ENCODE measurements around the gene TMCO5A.
A peak's percentile ranks its signal among the peaks of the same experiment; 100 is the strongest.
"Not testable (repeated sequence)": the region's sequence is repeated elsewhere in the genome, so short reads cannot be mapped to it uniquely, and the experiment has no call there.

The TMCO5A gene

GRCh38 chr15:37934340-37934739 is at the start of gene TMCO5A:
Gene TMCO5A, plus strand, starts transcription at chr15:37934640. Its CDS starts 1,684 bp downstream, at chr15:37936324.
- DNase-seq (ENCODE audit: low spot score): no peak

DNA sequence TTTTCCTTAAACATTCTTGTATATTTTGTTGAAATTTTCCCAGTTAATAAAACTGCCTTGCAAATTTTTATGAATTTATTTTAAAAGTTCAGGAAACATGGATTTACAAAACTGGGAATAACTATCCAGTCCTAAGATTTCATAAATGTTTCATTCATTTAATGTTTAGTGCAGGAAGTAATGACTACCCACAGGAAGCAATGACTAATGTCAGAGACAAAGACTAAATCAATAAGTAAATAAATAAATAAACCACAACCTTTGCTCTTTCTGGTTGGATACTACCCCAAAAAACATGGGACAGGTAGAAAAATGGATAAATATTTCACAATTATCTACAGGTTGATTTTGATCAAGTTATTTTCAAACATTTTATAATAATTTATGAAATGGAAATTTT is 48.8 kb upstream of the TMCO5A start:
- peak; percentile 67 for DNase-seq (ENCODE audit: low spot score)

GRCh38 chr15:37888356-37888755 is 46.1 kb upstream of the TMCO5A start:
- DNase-seq (ENCODE audit: low spot score): no peak

- peak; percentile 75 for DNase-seq (ENCODE audit: low spot score)
Observed at GRCh38 chr15:37891766-37892368, 42.6 kb upstream of the TMCO5A start.

DNA sequence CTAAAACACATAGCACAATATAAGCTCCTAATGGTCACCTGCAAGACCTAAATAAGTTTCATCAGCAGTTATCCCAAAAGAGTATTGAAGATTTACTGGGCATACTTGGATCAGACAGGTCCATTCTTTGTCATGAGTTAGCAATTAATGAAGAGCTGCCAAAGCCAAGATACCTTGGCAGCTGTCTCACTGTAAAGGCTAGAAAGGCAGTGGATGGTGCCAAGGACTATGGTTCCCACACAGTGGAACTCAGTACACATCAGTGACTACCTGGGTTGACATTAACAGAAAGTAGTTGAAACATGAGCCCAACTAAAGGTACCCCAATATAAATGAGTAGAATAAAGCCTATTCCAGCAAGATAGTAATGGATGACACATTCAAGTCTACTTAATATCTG is 41.1 kb upstream of the TMCO5A start:
- no peak for DNase-seq (ENCODE audit: low spot score)

- DNase-seq (ENCODE audit: low spot score): no peak
Observed at GRCh38 chr15:37898362-37898761, 36.1 kb upstream of the TMCO5A start.

GRCh38 chr15:37900326-37901221 is 33.9 kb upstream of the TMCO5A start:
- peak; percentile 83 for DNase-seq (ENCODE audit: low spot score)

DNA sequence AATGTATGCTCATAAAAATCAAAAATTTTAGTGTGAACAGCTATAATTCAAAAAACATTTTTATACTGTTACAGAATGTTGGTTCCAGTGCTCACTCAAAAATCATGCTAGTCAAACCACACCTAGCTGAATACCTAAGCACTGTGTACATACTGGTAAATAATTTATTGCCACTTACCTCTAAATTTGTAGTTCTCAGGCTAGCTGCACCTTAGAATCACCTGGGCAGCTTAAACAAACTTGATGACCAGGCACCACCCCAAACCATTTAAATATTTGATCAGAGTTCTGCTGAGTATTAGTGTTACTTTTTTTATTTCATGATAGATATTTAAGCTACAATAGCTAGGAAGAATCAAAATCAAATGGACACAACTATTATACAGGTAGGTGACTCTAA is 32.3 kb upstream of the TMCO5A start:
- no peak for DNase-seq (ENCODE audit: low spot score)

DNA sequence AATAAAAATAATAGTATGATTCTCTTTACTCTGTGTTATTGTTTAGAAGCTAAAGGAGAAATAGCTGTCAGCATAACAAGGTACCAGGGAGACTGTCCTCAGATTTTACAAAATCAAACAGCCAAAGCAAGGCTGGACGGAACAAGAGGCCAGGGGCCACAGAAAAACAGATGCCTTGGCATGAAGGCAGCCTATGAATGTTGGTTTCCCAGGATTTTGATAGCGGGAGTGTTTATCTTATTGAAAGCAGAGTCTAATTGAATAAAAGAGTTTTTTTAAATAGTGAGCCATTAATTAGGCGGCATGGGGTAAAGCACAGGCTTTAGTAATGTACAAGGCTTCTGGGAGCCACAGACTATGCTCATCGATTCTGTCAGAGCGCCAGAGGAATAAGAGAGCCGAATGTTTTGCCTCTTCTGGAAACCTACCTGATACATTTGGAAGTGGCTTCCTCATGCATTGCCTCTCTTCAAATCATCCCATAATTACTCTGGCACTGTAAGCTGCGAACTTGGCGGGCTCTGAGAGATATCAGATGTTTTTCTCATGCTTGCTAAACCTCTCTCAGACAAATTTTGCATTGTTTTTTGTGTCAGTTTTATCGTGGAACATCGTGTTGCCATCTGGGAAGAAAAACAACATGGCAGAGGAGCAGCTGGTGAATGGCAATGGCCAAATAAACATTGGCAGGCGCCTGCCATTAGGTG is 30.4 kb upstream of the TMCO5A start:
- no peak for DNase-seq (ENCODE audit: low spot score)

DNA sequence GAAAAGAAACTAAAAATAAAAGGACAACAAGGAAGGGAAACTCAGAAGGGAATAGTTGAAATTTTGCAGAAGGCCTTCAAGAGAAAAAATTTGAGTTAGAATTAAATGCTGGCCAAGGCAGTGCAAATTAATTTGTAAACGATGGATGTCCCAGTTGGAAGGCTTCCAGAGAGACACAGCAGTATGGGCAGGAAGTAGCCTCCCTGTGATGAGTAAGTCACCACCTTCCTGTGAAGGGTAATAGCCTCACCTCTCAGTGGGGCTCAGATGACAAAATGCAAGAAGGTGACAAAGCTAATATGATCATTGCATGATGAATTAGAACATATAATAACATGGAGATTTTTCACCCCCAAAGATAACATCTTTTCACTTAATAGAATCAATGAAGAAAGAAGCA is 27.3 kb upstream of the TMCO5A start:
- DNase-seq (ENCODE audit: low spot score): peak; percentile 74

DNA sequence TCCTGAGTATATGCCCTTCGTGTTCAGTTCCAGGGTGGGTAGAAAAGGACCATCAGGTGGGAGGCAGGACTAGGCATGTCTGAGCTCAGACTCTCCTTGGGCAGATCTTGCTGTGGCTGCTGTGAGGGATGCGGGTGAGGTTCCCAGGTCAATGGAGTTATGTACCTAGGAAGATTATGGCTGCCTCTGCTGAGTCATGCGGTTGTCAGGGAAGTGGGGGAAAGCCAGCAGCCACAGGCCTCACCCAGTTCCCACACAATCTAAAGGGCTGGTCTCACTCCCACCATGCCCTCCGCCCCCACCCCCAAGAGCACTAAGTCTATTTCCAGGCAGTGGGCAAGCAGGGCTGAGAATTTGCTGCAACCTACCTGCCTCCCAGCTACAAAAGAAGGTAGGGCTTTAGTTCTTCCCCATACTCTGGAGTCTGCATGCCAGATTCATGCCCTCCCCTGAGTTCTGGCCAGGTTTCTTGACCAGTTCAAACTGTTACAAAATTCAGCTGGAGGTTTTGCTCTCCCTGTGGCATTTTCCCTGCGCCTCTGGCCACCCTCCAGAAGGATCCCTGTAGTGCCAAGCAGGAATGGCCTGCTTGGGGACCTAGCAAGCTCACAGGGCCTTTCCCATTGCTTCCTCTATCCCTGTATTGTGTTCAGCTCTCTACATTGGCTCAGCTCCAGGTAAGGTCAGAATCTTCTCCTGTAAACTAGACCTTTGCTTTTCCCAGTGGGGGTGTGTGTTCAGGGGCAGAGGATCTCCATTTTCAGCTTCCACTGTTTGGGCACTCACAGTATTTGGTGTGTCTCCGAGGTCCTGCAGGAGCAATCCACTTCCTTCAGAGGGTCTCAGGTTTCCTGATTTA is 12.7 kb upstream of the TMCO5A start:
- DNase-seq (ENCODE audit: low spot score): no peak

GRCh38 chr15:37926136-37926535 is 8.3 kb upstream of the TMCO5A start:
- DNase-seq (ENCODE audit: low spot score): no peak

DNA sequence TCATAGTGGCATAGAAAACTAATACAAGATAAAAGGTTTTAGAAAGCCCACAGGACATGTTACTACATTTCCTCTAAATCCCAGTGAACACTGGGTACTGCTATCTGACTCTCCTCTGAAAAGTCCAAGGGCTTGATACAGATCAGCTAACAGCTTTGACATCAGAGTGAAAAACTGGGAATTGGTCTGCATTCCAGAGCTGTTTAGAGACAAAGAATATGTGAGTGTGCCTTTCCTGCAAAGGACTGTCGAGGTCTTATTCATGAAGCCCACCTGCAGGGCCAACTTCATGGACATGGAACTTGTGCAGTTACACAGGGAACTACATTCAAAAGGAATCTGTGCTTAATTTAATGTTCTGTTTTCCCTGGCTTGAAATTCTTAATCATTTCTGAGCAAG is 5.2 kb upstream of the TMCO5A start:
- no peak for DNase-seq (ENCODE audit: low spot score)

- DNase-seq (ENCODE audit: low spot score): no peak
Observed at GRCh38 chr15:37931321-37931720, 3.1 kb upstream of the TMCO5A start.

DNA sequence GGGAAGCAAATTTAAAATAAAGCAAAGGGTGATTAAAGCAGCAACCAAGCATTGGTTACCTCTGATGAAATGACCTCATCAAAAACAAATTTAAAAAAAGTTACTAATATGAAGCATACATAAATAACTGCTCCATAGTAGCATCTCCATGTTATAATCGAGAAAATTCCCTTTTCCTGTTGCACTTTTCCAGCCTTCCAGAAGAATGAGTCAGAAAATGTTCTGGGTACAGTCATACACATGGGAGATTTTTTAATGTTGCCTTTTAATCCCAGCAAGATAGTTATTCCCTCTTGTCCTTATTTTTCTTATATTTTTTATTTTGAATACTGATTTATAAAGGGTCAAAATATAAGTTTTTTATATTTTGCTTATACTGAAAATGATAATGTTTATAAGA is 2.6 kb upstream of the TMCO5A start:
- DNase-seq (ENCODE audit: low spot score): no peak

DNA sequence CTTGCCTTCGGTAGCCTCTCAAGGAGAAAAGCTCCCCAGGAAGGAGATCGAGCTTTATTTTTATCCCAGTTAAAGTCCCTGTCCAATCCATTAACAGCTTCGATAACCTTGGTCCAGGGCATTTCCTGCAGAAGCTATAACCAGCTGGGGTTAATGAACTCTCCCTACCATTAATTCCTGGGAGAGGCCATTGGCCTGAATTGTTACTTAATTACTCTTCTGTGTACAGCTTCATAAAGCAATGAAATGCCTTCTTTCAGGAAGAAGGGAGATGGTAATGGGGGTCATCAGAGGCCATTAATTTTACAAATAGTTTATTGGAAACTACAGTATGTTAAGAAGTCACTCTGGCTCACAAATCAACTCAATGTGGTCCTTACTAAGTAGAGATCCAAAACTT is 1.9 kb upstream of the TMCO5A start:
- DNase-seq (ENCODE audit: low spot score): no peak

DNA sequence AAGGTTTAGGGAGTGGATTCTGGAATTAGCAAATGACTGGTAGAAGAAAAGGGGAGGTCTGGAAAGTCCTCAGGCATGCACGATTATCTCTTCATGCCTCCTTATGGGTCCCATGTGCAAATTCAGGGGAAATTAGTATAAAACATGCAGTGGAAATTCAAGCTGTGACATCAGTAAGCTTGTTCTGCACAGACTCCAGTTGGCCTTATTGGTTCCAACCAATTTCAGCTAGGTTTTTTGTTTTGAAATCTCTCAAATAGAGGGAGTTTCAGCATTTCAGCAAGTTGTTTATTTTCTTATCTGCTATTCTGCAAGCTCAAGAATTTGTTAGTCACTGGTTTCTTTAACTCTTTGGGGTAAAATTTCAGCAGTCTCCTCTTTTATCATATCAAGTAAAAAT is 774 bp upstream of the TMCO5A start:
- no peak for DNase-seq (ENCODE audit: low spot score)

GRCh38 chr15:37940876-37941275 is 6.4 kb downstream of the TMCO5A start:
- DNase-seq (ENCODE audit: low spot score): no peak

DNA sequence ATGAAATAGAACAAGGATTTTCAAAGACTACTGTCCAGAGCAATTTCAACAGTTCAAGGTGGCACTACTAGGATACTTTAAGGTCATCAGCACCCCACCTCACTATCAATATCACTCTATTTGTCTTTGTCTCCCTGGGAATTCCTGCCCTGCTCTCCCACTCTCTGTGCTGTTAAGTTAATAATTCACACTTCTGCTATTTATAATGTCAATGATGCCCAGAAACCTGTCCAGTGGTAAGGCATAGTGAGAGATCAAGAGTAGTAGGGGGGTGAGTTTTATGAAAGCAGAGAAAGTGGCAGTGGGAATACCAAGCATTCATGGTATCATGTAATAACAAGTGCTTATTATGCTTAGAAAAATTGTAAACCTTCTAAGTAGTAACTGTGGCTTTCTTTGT is 7.3 kb downstream of the TMCO5A start:
- DNase-seq (ENCODE audit: low spot score): no peak

DNA sequence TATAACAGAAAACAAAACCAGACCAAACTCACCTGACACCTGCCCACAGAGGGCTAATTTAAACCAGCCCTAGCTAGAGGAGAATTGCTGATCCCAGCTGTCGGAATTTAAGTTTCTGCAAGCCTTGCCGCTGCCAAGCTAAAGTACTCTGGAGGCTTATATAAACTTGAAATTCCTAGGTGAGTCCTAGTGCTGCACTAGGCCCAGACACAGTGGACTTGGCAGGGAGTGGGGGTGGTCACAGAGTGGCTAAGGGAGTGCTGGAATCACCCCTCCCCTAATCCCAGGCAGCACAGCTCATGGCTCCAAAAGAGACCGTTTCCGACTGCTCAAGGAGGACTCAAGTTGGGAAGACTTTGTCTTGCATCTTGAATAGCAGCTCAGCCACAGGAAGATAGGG is 17.6 kb downstream of the TMCO5A start:
- DNase-seq (ENCODE audit: low spot score): no peak

GRCh38 chr15:37960742-37961141 is 26.3 kb downstream of the TMCO5A start:
- not testable (repeated sequence) for DNase-seq (ENCODE audit: low spot score)

DNA sequence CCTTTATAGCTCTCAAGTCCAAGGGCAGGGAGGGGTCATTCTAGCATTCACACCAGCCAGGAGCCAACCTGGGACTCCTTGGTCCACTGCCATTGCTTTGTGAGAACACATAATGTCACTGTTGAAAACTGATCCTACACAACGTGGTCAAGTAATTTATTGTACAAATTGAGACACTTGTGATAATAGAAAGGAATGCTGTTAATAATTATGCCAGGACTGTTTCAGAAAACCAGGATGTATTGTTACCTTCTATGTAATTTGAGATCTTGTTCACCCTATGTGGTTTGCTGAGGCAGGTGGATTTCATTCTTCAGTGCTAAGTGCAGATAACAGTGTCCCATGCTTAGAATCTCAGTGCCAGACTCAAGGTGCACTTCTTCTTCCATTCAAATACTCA is 33.3 kb downstream of the TMCO5A start:
- no peak for DNase-seq (ENCODE audit: low spot score)
